Skin of body (tissue), 2 donors: ENCODE data around the gene S100A5. TPM values are rescaled to one million over a fixed set of nuclear protein-coding genes. Genes with fewer than 3 reads are reported as not detected.
"Not testable (repeated sequence)": the region's sequence is repeated elsewhere in the genome, so short reads cannot be mapped to it uniquely, and the experiment has no call there.

ENCODE experiments used
- DNase-seq: peaks from one replicate; lab custom pipeline; 2025; lab: John Stamatoyannopoulos, UW
- total RNA-seq: library from RNA; depleted of rRNA; stranded (reverse); fragments of >200 nt; gene quantifications from one replicate; pipeline ENCODE4 v1.2.3, GENCODE V29; 2014

Gene S100A5
- total RNA-seq, 1 donor from 2014 or later = not detected

GRCh38 chr1:153567621-153568366 lies 27.1 kb upstream of the S100A5 start:
- no peak for DNase-seq

GRCh38 chr1:153566414-153567371 lies 26.0 kb upstream of the S100A5 start:
- peak; percentile 64 for DNase-seq

- no peak for DNase-seq
Observed at GRCh38 chr1:153565529-153566374, 25.0 kb upstream of the S100A5 start, which contains the start of gene S100A2. Gene S100A2, minus strand, starts transcription at chr1:153565844. Its CDS starts 1,967 bp downstream, at chr1:153563877.

GRCh38 chr1:153563991-153564390 lies 23.3 kb upstream of the S100A5 start:
- no peak for DNase-seq

- no peak for DNase-seq
Observed at GRCh38 chr1:153563483-153563901, 22.8 kb upstream of the S100A5 start.

GRCh38 chr1:153562021-153562420 lies 21.3 kb upstream of the S100A5 start:
- DNase-seq = not testable (repeated sequence)

GRCh38 chr1:153561466-153561985 lies 20.8 kb upstream of the S100A5 start:
- DNase-seq = no peak

- no peak for DNase-seq
Observed at GRCh38 chr1:153560771-153561465, 20.2 kb upstream of the S100A5 start.

GRCh38 chr1:153560241-153560640 lies 19.5 kb upstream of the S100A5 start:
- no peak for DNase-seq

- no peak for DNase-seq
Observed at GRCh38 chr1:153557877-153558276, 17.1 kb upstream of the S100A5 start.

- DNase-seq = no peak
Observed at GRCh38 chr1:153556348-153556747, 15.6 kb upstream of the S100A5 start.

GRCh38 chr1:153553830-153554541 lies 13.3 kb upstream of the S100A5 start:
- no peak for DNase-seq

GRCh38 chr1:153553096-153553495 lies 12.4 kb upstream of the S100A5 start:
- DNase-seq = no peak

- no peak for DNase-seq
Observed at GRCh38 chr1:153552335-153552734, 11.6 kb upstream of the S100A5 start.

GRCh38 chr1:153550827-153551500 lies 10.2 kb upstream of the S100A5 start:
- DNase-seq = no peak

- no peak for DNase-seq
Observed at GRCh38 chr1:153550398-153550758, 9.6 kb upstream of the S100A5 start.

GRCh38 chr1:153549741-153550397 lies 9.1 kb upstream of the S100A5 start:
- no peak for DNase-seq
